Mucosa of stomach (tissue), 1 donor: Measurements from ENCODE around the gene SLC6A6.

Experiments
- H3K27me3 ChIP-seq: one replicate; pipeline ENCODE4 v1.7.0; 2013; ENCODE audit warnings: mild to moderate bottlenecking, low read length; ENCODE audit not compliant: control insufficient read depth, insufficient read depth
- H3K36me3 ChIP-seq: one replicate; pipeline ENCODE4 v1.7.0; 2013; ENCODE audit warnings: low read length; ENCODE audit not compliant: control insufficient read depth, insufficient read depth
- H3K4me1 ChIP-seq: one replicate; pipeline ENCODE4 v1.7.0; 2013; ENCODE audit warnings: mild to moderate bottlenecking, low read length; ENCODE audit not compliant: control insufficient read depth, insufficient read depth
- H3K4me3 ChIP-seq: one replicate; pipeline ENCODE4 v1.7.0; 2013; ENCODE audit warnings: low read length
- H3K9ac ChIP-seq: one replicate; pipeline ENCODE4 v1.7.0; 2013; ENCODE audit warnings: mild to moderate bottlenecking, low read length, moderate library complexity
- H3K9me3 ChIP-seq: one replicate; pipeline ENCODE4 v1.7.0; 2013; ENCODE audit warnings: mild to moderate bottlenecking, low read length, moderate library complexity; ENCODE audit not compliant: control insufficient read depth
- donor health status: Pancreatic carcinoma.

Gene SLC6A6

DNA sequence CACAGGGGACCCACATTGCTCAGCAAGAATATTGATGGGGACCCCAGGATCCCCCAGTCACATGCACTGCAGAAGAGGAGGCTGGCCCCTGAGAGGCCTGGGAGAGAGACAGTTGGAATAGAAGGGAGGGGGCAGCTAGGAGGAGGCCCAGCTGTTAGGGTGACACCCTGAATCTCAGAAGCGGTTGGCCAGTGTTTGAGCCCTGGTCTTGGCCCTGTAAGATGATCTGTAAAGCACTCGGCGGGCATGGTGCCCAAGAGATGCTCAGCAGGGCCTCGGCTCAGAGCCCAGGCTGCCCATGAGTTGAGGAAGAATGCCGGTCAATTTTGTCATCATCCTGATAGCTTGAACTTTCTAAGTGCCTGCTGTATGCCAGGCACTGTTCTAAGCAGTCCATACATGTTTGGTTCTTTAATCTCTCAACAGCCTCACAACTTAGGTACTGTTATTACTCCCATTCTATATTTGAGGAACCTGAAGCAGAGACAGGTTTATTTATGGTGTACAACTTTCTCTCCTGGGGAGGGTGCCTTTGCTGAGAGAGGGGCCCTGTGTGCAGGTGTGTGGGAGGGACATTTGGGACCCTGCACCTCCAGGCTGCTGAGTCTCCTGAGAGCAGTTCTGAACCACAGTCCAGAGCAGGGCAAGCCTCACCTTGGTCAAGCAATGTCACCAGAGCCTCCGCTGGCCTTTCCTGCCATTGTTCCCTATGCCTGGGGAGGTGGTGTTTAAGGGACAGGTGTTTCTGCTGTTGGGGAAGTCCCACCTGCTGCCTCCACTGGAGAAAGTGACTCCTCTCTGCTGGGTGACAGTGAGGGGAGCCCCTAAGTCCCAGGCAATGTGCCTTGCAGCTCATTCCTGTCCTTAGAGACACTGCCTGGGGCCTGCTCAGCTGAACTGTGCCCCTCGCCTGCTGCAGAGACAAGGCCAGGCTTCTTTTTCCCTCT lies 26.0 kb downstream of the SLC6A6 start:
- H3K27me3 ChIP-seq = no peaks in the 10 kb centered on the region
- H3K4me3 ChIP-seq = no peak overlapping the region
- H3K9ac ChIP-seq = no peak overlapping the region
- no peaks in the 10 kb centered on the region for H3K9me3 ChIP-seq
- H3K4me1 ChIP-seq = peaks cover 72% of the 10 kb centered on the region
- H3K36me3 ChIP-seq = no peaks in the 10 kb centered on the region

DNA sequence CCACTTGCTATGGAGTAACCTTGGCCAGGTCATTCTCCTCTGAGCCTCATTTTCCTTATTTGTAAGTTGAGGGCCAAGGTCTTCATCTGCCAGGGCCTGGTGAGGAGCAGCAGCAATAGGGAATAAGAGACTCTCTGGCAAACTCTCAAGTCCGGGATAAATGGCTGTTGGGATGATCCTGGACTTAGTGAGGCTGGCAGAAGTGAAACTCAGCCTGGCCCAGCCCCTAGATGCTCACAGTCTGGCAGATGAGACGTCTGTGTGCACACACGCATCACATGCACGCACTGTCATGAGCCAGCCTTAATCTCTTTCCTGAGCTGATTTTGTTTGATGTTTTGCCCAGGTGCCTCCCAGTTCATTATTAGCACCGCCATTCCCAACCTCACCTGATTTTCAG lies 26.8 kb downstream of the SLC6A6 start:
- H3K9ac ChIP-seq = no peak overlapping the region
- peaks cover 73% of the 10 kb centered on the region for H3K4me1 ChIP-seq
- H3K27me3 ChIP-seq = no peaks in the 10 kb centered on the region
- H3K36me3 ChIP-seq = no peaks in the 10 kb centered on the region
- H3K9me3 ChIP-seq = no peaks in the 10 kb centered on the region
- no peak overlapping the region for H3K4me3 ChIP-seq

DNA sequence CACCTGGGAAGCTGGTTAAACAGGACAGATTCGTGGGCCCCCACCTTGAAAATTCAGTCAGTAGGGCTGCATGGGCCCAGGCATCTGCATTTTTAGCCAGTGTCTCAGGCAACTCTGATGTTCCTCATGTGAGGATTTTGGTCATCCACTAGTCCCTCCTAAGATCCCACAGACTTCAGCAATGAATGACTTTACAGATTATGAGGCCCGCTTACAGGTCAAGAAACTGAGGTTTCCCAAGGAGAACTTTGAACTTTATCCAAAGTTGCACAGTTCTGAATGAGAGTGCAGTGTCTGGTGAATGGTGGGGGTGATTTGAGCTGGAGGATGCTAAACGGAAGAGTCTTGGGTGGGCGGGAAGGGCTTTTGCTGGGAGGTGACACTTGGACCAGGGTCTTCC lies 27.2 kb downstream of the SLC6A6 start:
- H3K36me3 ChIP-seq = no peaks in the 10 kb centered on the region
- H3K9me3 ChIP-seq = no peaks in the 10 kb centered on the region
- no peak overlapping the region for H3K9ac ChIP-seq
- H3K4me1 ChIP-seq = peaks cover 77% of the 10 kb centered on the region
- no peaks in the 10 kb centered on the region for H3K27me3 ChIP-seq
- no peak overlapping the region for H3K4me3 ChIP-seq

DNA sequence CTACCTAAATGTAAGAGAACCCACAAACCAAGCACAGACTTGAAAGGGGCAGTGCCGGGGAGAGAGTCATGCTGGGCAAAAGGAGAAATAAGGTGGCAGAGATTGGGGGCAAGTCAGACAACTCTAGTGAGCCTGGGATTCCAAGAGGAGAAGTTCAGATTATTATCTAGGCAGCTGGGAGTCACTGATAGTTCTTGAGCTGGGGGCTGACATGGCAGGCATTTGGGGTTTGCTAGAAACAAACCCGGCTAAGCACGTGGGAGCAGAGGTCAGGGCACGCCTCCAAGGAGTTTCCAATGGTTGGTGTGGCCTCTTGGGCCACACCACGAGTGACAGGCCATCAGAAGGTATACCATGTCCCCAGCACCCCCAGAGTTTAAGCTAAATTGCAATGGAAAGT lies 27.6 kb downstream of the SLC6A6 start:
- H3K4me3 ChIP-seq = no peak overlapping the region
- no peaks in the 10 kb centered on the region for H3K36me3 ChIP-seq
- no peaks in the 10 kb centered on the region for H3K9me3 ChIP-seq
- H3K27me3 ChIP-seq = no peaks in the 10 kb centered on the region
- no peak overlapping the region for H3K9ac ChIP-seq
- peaks cover 77% of the 10 kb centered on the region for H3K4me1 ChIP-seq

DNA sequence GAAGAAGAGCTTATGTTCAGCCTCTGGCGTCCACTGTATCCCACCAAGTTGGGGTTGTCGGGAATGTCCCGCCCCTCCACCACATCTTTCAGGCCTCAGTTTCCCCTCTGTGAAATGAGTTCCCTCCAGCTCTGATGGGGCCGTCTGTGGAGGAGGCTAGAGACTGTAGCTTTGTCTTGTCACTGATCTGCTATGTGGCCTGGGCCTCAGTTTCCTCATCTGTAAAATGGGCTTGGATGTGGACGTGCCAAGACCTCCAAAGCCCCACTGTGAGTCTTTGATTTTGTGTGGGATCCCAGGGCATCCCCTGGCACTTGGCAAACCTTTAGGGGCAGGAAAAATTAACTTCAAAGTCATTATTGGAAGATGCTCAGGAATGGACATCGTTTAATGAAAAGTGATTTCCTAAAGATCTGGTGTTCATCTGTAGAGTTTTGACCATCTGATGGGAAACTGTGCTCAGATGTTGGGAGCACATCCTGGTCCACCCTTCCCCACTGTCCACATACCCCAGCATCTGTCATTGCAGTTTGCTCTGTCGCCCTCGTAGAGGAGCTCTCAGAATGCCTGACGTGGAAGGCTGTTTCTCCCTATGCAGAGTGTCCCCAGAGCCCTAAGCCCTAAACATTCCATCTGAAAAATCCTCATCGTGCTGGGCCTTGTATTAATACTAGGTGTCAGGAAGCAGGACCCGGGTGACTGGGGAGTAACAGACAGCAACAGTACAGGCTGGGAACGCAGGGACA lies 28.5 kb downstream of the SLC6A6 start:
- no peaks in the 10 kb centered on the region for H3K9me3 ChIP-seq
- peak overlapping the region; percentile 14 for H3K4me3 ChIP-seq
- no peaks in the 10 kb centered on the region for H3K36me3 ChIP-seq
- peak overlapping the region; percentile 29 for H3K9ac ChIP-seq
- no peaks in the 10 kb centered on the region for H3K27me3 ChIP-seq
- peaks cover 78% of the 10 kb centered on the region for H3K4me1 ChIP-seq

DNA sequence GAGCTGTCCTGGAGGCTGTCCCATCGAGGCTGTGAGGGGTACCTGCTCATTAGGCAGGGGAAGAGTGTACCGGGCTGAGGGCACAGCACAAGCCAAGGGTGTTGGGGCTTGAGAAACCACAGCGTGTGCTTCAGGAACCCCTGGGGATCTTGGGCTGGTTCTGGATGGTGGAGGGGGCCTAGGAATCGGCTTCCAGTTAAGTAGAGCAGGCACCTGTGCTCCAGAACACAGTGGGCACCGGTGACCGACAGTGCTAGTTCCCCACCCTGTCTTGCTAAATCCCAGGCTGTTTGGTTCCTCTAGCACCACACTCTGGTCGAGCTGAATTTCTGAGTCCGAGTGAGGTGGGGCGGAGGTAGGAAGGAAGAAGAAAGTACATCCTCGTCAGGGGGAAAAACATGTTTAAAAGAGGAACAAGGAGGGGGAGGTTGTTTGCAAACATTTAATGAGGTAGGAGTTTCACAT lies 29.1 kb downstream of the SLC6A6 start:
- H3K36me3 ChIP-seq = no peaks in the 10 kb centered on the region
- peaks cover 79% of the 10 kb centered on the region for H3K4me1 ChIP-seq
- peak overlapping the region; percentile 14 for H3K4me3 ChIP-seq
- no peaks in the 10 kb centered on the region for H3K9me3 ChIP-seq
- H3K27me3 ChIP-seq = no peaks in the 10 kb centered on the region
- H3K9ac ChIP-seq = peak overlapping the region; percentile 29

DNA sequence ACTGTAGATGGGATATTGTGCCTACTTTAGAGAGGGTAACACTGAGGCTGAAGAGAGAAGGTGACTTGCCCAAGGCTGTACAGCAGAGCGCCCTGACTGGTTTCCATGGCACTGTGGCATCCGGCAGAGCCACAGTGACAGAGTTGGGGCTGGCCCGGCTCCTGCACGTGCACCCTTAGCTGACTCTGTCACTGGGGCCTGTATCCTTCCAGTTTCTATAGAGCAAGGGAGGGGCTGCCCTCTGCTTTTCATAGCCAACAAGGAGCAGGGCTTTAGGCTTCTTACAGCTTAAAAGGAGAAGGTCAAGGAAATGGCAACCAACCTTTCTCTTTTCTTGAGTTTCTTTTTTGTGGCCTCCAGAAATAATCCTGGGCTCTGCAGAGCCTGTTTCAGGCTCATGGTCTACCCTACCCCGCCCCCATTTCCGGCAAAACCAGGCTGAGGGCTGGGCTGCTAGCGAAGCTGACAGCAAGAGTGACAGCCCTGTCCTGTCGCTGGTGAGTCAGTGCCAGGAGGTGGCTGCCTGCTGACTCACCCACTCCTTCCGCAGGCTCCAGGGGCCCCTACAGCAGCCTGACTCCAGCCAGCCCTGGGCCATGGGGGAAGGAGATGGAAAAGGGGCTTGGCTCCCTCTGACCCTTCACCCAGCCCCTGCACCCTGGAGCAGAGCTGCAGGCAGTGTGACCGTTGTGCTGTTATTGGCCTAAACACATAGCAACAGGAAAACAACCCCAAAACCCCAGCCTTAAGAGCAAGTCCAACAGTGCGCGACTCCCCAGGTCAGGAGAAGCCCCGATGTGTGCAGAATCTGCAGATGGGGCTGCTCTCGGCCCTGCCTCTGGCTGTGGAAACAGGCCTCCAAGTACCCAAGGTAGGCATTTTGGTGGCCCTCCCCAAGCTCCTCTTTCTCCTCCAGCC lies 29.8 kb downstream of the SLC6A6 start:
- Histone ChIP-seq H3K4me1 (peaks cover 86% of the 10 kb centered on the region), H3K9me3 (no peaks in the 10 kb centered on the region), H3K36me3 (no peaks in the 10 kb centered on the region), H3K4me3 (peak overlapping the region; percentile 14), H3K27me3 (no peaks in the 10 kb centered on the region), H3K9ac (peak overlapping the region; percentile 29)

DNA sequence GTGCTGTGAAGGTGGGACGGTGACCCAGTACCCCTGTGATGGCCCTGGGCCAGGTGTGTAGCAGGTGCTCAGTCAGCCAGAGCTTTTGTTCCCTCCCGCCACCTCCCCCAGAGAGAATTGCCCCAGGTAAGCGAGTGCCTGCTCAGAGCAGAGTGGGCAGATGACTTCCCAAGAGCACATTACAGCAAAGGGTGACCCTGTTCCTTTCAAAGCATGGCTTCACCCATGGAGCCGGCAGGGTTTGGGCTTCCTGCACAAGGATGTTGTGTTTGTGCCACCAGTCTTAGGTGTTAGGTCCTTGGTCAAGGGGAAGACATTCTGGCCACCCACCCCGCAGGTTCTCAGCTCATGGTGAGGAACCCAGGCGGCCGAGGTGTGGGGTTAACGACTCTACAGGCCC lies 30.7 kb downstream of the SLC6A6 start:
- Histone ChIP-seq H3K4me1 (peaks cover 86% of the 10 kb centered on the region), H3K4me3 (no peak overlapping the region), H3K9me3 (no peaks in the 10 kb centered on the region), H3K36me3 (no peaks in the 10 kb centered on the region), H3K9ac (peak overlapping the region; percentile 29), H3K27me3 (no peaks in the 10 kb centered on the region)

DNA sequence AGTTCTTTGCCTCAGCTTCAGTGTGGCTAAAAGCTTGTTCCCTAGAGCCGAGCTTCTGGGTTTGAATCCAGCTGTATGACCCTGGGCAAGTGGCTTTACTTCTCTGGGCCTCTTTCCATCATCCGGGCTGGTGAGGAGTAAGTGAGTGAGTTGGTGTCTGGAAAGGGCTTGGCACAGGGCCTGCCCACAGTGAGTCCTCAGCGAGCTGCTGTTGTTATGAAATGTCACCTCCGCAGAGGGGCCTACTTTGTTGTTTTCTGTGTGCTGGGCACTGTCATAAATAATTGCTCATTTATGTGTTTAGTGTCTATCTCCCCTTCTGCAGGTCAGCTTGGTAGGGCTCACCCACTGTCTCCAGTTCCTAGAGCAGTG lies 31.7 kb downstream of the SLC6A6 start:
- no peak overlapping the region for H3K4me3 ChIP-seq
- no peaks in the 10 kb centered on the region for H3K36me3 ChIP-seq
- H3K27me3 ChIP-seq = no peaks in the 10 kb centered on the region
- H3K9ac ChIP-seq = peak overlapping the region; percentile 53
- no peaks in the 10 kb centered on the region for H3K9me3 ChIP-seq
- H3K4me1 ChIP-seq = peaks cover 87% of the 10 kb centered on the region

DNA sequence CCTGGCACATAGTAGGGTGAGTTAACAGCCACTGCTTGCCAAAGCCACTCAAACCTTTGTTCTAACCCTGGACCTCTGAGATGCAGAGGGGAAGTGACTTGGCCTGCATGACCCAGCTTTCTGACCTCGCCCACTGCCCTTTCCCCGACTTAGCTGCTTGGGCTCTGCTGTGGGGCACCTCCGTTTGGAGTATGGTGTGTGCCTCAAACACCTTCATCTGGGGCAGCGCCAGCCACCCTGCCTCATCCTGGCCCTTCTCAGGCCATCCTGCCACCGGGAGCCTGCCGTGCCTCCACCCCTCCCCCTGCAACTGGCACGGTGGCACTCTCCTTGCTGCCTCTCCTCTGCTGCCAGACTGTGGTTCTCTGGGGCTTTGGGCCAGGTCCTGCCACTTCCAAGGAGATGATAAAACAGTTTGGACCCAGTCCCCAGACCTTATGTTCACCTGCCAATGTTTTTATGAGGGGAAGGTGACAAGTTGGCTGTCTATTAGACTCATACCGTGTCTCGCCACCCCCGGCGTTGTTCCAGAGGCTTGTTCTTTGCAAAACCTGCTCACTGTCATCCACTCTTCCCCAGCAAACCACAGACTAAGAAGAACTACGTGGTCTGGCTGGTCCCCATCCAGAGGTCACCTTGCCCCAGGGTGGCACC lies 32.2 kb downstream of the SLC6A6 start:
- peaks cover 87% of the 10 kb centered on the region for H3K4me1 ChIP-seq
- H3K27me3 ChIP-seq = no peaks in the 10 kb centered on the region
- no peaks in the 10 kb centered on the region for H3K36me3 ChIP-seq
- no peaks in the 10 kb centered on the region for H3K9me3 ChIP-seq
- H3K4me3 ChIP-seq = no peak overlapping the region
- peak overlapping the region; percentile 53 for H3K9ac ChIP-seq
